GM18519 (cell line): ENCODE data around the gene LMO4.

Source experiments
- ATAC-seq: cut with Tn5 transposase; IDR thresholded peaks from one replicate; pipeline ENCODE4 v1.9.1; 2021; ENCODE audit warnings: mild to moderate bottlenecking, moderate library complexity; ENCODE audit not compliant: unreplicated experiment, low FRiP score

Gene LMO4, protein sequence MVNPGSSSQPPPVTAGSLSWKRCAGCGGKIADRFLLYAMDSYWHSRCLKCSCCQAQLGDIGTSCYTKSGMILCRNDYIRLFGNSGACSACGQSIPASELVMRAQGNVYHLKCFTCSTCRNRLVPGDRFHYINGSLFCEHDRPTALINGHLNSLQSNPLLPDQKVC

DNA sequence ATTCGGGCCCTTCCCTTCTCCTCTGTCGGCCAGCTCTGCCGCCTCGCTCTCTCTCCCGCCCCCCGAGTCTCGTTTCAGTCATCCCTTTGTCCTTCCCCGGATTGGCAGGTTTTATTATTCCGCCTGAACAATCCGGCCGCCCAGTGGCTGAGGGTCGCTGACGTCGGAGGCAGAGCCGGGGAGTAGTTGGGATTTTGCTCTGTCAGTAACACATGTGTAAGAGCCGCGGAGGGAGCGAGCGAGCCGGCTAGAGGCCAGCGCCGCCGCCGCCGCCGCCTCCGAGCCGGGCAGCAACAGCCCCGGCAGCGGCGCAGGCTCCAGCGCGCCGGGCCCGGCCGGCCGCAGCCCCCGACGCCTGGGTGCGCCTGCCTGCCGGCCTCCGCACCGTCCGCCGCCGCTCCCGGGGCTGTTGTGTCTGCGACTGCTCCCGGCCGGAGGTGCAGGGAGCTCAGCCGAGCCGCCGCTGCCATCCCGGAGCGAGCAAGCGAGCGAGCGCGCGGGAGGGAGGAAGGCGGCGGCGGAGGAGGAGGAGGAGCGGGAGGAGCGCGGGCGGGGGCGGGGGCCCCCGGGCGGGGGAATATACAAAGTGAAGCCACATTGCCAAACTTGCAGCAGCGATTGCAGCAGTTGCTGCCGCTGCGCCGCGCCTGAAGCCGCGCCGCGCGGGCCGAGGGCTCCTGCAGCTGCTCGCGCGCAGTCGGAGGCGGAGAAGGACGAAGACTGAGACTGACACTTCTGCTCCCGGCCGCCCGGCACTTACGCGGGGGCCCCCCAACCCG lies at the start of gene LMO4:
LMO4 (plus strand) TSS at position 609 of the 779 bp plus-strand sequence. CDS start 3,136 bp downstream, outside the sequence.
- peak; percentile 79 for ATAC-seq

DNA sequence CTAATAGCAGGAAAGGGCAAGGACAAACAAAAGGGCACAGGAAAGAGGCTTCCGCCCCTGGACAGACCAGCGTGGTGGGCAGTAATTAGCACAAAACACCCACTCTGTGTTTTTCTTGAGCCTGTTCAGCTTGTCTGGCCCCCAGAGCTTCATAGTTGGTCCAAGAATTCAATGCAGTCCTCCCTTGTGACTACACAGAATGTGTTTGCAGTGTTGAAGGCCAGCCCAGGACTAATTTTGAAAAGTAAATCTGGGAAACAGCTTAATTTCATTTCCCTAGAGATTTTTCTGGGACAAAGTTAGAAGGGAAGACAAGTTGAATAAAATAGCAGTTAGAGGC lies 49.2 kb upstream of the LMO4 start:
- ATAC-seq, result no peak

DNA sequence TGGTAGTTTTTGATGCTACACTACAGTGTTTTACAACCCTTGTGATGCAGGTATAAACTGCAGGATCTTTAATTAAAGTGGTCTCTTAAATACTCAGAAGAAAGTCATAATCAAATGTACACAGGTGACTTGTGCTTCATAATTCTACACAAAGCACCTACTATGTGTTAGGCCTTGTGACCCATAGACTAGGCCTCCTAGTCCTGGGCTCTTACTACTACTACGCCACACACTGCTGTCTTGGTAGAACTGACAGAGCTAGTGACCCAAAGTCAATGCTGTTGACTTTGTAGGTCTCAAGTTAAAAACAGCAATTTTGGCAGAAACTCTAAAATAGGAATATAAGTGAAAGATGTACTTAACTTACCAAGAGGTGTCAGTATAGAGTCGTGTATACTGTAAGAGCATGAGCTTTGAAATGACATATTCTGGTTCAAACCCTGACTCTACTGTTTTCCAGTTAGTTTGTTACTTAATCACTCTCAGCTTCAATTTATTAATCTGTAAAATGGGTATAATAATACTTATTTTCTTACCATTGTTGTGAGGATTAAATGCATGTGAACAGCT lies 48.6 kb upstream of the LMO4 start:
- no peak for ATAC-seq

DNA sequence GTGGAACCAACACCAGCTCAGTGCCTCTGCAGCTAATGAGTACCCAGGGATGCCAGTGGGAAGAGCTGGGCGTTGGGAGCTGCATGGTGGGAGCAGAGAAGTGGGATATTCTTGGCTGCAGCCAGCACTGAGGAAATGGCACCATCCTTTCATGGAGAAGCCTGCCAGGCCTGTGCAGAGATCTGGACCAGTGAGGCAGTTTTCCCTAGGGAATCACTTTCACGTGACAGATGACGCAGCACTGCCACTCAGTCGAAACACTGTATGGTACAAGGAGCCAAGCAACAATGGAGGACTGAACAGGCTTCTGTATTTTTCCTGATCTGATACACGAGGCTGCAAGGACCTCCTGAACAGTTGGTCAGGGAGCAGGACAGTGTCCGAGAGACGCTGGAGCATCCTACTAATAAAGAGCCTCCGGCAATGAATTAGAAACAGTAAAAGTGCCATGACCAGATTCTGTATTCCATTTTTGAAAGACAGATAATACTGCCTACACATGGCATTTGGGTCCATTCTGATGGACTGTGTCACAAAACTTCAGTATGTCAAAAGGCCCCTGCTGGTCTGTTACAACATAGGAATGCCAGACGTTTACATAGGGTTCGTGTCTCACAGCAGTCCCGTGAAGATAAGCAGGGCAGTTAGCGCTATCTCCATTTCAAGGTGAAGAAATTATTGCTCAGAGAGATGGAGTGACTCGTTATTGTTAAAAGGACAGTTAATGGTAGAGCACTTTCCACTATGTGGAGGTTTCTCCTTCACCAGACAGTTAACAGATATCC lies 44.0 kb upstream of the LMO4 start:
- ATAC-seq, result no peak

DNA sequence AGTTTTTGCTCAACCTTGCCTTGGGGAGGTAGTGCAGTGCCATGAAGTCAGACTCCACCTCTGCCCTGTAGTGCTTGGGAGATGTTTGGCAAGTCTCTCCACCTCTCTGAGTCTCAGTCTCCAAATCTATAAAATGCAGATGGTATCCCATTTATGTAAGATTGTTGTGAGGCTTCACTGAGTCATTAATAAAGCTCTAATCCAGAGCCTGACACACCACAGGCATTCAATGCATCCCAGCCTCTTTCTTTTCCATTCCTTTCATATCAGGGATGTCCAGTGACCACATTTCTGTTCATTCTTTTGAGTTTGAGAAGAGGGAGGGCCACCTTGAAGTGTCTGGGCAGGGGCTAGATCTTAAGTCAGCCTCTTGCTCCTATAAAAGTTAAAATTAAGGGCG lies 37.6 kb upstream of the LMO4 start:
- ATAC-seq, result no peak

DNA sequence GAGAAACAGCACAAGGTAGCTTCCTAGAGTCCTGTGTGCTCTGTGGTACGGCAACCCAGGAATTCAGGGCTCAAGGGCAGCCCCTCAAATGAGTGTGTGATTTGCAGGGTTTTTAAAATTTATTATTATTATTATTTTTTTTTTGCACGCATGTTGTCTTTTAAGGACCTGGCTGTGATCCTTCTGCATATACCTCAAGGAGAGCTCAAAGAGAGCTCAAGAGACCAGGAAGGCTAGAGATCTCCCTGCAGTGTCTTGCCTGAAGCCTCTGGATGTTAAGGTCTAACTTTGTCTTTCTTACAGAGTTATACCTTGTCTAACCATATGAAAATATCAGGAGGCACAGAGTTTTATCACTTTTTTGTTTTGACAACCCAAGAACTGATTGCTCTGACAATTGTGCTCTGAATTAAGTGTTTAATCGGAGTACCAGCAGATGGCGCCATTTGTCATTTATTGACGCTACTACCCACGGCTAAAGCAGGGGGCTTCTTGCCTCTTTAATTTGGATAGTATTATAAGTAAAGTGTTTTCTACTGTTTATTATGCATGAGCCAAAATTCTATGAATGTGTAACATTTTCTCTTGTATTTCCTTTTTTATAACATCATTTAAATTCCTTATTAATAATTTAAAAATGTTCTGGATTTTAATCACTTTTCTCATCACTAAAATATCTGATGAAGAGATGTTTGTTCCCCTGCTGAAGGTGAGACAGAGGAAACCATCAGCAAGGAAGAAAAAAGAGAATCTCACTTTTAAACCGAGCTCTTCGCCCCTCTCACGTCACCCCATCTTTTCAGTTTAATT lies 35.8 kb upstream of the LMO4 start:
- ATAC-seq, result peak; percentile 68

DNA sequence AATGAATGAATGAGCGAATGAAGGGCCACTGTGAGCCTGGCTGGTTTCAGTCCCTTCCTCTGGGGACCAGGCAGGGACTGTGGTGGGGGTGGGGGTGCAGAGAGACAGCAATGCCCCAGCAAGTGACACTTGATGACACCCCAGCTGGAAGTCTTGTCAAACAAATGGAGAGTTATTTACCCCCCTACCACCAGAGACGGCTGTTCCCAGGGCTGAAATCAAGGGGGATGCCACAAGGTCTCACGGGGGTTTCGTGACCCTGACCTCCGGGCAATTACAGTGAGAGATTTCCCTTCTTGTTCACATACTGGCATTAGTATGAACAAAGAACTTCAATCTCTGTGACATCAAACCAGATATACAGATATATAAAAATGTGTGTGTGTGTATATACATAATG lies 34.0 kb upstream of the LMO4 start:
- ATAC-seq, result no peak

DNA sequence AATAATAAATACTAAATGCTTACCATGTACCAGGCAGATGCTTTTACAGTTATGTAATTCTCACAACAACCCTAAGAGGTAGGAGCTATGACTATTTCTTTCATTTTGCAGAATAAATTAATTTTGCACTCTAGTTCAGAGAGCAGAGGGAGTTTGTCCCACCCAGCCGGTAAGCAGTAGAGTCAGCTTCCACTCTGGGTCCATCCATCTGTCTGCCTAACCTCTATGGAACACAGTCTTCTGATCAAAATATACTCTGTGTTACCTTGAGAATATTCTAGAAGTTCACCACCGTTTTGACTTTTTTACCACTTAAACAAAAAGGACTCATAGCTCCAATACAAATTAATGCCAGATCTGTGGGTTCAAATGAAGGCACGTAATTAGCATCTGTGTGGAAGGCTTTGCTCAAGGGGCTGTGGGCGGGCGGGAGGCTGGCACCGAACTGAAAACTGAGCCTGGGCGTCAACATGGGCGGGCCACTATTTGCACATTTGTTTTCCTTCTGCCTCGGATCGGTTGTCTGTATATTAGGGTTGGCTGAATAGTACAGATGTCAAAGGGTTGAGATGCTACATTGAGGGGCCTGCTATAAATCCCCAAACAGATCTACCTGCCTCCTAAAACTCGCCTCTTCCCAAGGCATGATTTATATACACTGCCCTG lies 33.1 kb upstream of the LMO4 start:
- ATAC-seq, result no peak

DNA sequence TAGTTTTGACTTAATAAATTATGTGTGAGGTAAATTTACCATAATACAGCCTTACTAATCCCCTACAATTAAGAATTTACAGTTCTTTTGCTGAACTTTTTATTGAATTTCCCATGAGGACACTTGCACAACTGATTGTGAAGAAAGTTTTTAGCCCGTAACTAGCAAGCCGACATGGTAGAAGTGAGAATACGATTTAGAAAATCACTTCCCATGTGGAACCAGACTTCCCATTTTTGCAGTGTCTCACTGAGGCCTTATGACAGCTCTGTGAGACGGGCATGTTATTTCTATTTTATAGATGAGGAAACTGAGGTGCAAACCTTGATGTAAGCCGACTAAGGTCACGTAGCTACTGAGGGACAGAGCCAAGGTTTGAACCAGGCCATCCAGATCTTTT lies 32.5 kb upstream of the LMO4 start:
- no peak for ATAC-seq

DNA sequence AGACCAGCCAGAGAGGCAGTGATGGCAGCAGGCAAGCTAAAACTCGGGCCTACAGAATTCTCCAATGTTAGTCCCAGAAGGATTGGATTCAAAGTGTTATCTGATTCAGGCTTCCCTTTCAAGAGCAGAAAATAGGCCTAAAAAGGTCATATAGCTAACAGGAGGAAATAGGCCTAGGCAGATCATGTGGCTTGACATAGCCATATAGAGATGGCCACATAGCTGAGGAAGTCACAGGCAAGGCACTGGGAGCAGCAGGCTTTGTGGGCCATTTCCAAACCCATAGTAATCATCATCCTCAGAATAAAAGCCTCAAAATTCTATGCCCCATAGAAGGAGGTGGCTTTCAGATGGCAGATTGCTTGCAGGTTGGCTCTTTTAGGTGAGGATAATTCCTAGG lies 29.0 kb upstream of the LMO4 start:
- ATAC-seq, result no peak

DNA sequence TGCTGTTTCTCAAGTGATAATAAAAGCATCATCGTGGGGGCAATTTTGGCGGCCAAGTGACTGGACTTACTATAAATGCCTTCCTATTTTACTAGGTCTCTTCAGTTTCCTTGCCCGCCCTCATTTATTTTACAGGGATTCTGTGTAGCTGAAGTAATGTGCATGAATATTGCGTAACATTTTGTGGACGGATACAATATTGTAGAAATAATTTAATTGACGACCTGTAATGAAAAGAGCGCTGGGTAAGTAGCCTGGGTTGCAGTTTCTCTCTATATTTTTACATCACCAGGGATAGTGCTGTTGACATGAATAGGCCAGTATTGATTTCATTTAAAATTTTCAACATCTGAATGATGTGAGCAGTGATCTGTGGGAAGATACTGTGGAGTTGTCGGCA lies 28.1 kb upstream of the LMO4 start:
- no peak for ATAC-seq

DNA sequence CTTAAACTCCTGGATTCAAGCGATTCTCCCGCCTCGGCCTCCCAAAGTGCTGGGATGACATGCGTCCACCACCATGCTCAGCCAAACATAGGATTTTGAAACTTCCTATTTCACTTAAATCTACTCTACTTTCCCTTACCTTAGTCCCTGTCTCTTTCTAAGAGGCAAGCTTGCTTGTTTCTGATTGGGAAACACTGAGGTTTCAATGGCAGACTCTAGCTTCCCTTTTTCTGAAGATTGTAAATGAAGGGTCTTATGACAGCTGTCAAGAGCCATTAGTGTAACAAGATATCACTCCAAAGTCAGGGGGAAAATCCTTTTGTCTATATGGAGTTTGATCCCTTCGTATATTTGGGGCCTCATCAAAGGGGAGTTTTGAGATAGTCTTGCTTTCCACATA lies 23.5 kb upstream of the LMO4 start:
- no peak for ATAC-seq

DNA sequence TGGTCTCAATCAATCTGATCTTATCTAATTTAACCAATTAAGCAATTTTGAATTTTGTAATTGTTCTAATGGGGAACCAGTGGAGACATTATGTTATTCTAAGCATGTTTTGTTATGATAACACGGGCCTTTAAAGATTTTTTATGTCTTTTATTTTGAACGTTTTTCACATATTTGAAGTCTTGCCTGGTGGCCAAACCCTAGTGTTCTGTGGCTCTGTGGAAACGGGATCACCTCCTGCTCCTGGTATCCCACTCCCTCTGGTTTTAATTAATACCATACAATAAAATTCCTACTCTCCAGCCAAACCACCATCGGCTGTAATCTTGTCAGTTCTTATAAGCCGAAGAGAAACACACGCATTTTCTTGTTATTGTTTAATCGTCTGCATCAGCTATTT lies 22.9 kb upstream of the LMO4 start:
- no peak for ATAC-seq

DNA sequence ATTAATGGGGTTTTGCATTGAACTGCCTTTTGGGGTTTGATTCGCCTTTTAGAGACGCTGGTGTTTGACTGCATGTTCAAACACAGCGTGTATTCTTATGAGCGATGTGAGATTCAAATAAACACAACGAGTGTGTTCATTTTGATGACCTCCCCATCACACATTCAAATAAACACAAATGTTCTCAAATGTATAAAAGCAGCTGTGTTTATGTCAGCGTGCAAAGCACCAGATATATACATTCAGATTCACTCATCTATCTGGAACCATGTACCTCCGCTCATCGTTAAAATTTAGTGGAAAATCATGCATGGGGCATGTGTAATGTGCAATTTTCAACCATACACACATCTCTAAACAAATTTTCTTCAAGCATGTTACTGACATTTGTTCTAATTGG lies 21.4 kb upstream of the LMO4 start:
- ATAC-seq, result no peak

DNA sequence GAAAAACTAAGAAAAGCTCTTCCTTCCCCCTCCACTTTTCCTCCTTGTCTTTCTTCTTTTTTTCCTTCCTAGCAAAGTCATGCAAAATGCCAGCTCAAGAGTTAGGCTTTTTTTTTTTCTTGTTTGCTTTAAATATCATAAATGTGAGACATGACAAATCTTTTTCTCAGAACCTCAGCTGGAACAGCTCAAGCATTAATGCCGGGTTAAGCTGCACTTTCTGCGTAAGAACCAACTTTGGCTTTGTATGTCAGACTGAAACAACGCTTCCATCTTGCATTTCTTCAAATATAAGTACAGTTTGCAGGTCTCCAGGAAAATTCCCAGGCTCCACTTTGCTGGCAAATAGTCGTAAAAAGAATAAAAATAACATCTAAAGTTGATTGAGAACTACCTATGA lies 20.7 kb upstream of the LMO4 start:
- no peak for ATAC-seq

DNA sequence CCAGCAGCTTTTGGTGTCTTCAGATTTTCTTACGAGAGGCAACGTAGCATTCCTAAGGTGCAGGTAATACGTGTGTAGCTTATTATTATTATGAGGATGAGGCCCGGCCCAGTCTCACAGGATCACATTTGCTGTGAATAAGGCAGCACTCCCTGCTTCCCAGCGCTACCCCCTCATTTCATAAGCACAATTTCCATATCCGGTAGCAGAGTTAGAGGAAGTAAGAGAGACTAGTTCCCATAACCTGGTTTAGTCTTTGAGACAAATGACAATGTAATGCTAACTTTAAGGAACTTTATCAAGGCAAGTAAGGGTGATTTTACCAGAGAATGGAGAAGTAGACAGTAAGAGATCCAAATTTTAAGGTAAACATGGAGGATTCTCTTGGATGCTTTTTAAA lies 14.6 kb upstream of the LMO4 start:
- no peak for ATAC-seq

DNA sequence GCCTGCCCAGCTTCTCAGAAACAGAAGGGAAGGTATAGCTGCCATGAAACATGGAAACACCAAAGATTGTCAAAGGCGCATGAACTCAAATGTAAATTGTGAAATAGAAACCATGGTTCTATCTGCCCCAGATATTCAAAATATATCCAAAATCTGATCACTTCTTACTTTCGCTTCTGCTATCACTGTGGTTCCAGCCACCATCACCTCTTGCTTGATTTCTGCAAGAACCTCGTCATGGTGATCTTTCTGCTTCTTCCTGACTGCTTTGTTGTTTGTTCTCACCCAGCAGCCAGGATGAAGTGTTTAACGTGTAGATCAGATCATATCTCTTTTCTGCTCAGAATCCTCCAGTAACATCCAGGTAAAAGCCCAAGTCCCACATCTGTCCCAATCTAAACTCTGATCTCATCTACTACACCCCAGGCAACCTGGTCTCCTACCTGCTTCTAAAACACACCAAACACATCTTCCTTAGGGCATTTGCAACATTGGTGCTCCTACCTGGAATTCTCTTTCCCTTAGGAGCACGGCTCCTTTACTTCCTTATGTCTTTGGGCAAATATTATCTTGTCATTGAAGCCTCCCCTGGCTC lies 10.5 kb upstream of the LMO4 start:
- no peak for ATAC-seq

DNA sequence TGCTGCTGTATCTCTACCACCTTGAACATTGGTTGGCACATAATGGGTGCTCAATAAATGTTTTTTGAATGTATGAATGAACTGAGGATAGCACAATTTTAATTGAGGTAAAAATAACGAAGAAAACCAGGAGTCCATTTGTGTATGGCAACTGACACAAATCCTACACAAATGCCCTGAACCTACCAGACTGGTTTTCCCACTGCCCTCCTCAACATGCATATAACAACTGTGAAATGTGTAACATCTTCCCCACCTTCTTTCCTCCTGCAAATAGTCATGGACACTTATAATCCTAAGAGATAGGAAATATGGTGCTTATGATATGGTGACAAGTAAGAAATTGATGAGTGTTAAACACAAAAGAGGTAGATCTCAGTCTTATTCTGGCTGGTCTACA lies 9.9 kb upstream of the LMO4 start:
- no peak for ATAC-seq

DNA sequence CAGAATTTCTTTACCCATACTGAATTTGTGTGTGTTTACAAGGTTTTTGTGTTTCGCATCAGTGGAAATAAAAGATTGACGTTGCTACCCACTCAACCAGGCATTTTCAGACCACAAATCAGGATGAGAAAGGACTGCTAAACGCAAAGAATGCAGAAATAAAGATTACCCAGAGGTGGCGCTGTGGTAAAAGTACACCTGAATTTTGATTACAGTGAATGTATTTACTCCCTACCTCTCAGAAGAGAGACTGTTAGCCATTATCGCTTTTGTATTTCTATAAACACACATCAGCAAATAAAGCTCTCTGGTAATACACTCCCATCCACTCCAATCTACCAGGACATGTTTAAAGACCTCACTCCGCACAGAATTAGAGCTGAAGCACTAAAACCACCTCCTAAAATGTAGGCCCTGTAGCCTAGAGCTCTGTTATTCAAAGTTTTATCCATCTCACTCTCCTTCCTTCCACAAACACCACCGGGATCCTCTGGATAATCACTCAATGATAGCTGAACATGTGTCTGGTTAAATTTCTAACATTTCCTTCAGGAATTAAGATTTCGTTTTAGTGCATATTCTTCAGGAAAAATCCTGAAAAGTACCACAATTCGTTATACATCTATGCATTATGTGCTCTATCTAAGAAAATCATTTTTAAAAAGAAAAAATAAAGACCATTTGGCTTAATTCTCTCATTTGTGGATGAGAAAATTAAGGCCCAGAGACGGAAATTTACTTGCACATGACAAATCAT lies 2.5 kb upstream of the LMO4 start:
- no peak for ATAC-seq
